GM18507 (cell line): Measurements from ENCODE around the gene VIT.
"Not testable (repeated sequence)": the region's sequence is repeated elsewhere in the genome, so short reads cannot be mapped to it uniquely, and the experiment has no call there.

Experiments used
- DNase-seq: peaks from one replicate; pipeline ENCODE4 v3.0.0; 2011; ENCODE audit warnings: low read depth; ENCODE audit not compliant: insufficient read length; ENCODE audit errors: extremely low spot score
- FAIRE-seq: peaks from 2 replicates; lab custom pipeline; 2011; peaks lifted over from hg19 to GRCh38; lab: Jason Lieb, UNC

The VIT gene

GRCh38 chr2:36675579-36676282, 20.8 kb upstream of the VIT start:
- FAIRE-seq (no peak), DNase-seq (no peak)

- no peak for DNase-seq
- no peak for FAIRE-seq
Measured at GRCh38 chr2:36676364-36676763, 20.1 kb upstream of the VIT start.

DNA sequence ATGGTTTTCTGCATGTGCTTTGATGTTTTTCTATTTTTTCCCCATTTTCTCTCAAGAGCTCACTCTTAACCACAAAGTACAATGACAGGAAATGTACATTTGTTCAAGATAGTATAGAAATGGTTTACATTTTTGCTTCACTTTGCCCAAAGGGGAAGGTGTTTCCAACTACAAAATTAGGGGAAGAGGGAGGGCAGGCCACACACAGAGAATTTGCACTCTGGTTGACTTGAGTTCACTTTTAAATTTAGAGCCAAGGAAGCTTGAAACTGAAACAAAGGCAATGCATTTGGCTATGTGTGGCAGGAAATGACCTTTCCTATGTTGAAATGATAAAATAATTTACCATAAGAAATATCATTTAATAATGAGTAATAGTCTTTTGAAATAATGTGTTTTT, 19.1 kb upstream of the VIT start:
- FAIRE-seq (no peak), DNase-seq (no peak)

DNA sequence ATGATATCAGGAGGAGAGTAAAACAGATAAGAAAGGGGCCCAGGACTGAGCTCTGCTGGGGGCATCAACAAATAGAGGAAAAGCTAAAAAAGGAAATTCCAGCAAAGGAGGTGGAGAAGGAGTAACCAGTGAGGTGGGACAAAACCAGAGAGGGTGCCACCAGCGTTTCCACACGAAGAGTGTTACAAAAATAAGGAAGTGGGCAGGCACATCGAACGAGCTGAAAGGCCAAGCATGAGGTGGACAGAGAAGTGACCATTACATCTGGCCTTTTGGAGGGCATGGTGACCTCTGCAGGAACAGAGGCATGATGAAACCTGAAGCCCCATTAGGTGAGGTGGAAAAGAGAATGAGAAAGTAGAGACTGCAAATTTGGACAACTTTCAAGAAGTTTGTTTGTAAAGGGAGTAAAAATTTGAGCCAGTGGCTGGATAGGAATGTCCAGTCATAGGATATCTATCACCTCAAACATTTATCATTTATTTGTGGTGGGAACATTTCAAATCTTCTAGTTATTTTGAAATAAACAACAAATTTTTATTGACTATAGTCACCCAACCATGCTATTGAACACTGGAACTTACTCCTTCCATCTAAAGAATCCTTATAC, 18.4 kb upstream of the VIT start:
- DNase-seq (no peak), FAIRE-seq (no peak)

DNA sequence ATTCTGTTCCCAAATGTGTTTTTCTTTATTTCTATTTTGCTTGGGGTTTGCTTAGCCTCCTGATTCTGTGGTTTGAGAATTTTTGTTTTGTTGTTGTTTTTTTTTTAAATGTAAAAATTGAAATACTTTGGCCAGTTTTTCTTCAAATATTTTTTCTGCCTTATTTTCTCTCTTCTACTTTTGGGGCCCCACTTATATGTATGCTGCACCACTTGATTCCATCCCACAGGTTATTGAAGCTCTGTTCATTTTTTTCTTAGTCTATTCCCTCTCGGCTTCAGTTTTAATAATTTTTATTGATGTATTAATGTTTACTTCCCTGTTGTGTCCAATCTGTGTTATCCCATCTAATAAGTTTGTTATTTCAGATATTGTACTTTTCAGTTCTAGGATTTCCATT, 17.7 kb upstream of the VIT start:
- DNase-seq (no peak), FAIRE-seq (no peak)

GRCh38 chr2:36680012-36680411, 16.5 kb upstream of the VIT start:
- no peak for FAIRE-seq
- no peak for DNase-seq

- no peak for FAIRE-seq
- no peak for DNase-seq
Measured at GRCh38 chr2:36682562-36682961, 13.9 kb upstream of the VIT start.

- DNase-seq: no peak
- no peak for FAIRE-seq
Measured at GRCh38 chr2:36683002-36683401, 13.5 kb upstream of the VIT start.

GRCh38 chr2:36688291-36688690, 8.2 kb upstream of the VIT start:
- not testable (repeated sequence) for FAIRE-seq

DNA sequence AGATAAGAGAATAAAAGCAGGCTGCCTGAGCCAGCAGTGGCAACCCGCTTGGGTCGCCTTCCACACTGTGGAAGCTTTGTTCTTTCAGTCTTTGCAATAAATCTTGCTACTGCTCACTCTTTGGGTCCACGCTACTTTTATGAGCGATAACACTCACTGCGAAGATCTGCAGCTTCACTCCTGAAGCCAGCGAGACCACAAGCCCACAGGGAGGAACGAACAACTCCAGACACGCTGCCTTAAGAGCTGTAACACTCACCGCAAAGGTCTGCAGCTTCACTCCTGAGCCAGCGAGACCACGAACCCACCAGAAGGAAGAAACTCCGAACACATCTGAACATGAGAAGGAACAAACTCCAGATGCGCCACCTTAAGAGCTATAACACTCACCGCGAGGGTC, 7.5 kb upstream of the VIT start:
- not testable (repeated sequence) for FAIRE-seq, DNase-seq

More at GRCh38 chr2:36688291-36688690, 8.2 kb upstream of the VIT start:
- not testable (repeated sequence) for DNase-seq

DNA sequence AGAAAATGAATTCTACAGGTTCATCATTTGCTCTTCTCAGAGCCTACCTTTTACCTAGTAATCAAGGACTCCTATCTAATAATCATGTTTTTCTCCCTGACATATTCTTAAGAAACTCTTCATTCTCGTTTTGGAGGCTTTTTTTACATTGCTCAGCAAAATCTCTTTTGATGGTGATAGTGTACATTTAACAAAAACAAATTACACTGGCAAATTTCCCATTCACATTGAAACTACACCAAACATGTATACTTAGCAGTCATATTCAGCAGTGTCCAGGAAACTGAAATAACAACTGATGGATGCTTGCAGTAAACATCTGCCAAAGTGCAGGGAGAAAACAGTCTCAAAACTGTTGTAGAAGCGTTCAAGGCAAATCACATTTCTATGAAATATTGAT, 4.4 kb upstream of the VIT start:
- FAIRE-seq: no peak

DNA sequence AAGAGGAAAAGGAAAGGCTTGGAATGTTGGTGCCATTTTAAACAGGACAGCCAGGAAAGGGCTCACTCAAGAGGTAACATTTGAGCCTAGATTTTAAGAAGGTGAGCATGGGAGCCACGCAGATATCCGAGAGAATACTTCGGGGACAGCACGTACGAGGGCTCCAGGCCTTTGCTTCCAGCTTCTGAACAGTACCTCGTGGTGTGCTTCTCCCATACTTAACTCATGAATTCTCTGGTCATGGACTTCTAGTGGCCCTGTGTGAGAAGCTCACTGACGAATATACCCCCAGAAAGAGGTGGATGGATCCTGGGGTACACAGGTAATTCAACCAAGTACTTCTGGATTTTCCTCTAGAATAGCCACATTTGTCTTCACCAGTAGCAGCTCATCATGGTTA, 2.7 kb upstream of the VIT start:
- FAIRE-seq: no peak
- no peak for DNase-seq

More for the DNA sequence above, 4.4 kb upstream of the VIT start:
- no peak for DNase-seq

- DNase-seq (no peak), FAIRE-seq (no peak)
Measured at GRCh38 chr2:36695746-36696415, 626 bp upstream of the VIT start.

DNA sequence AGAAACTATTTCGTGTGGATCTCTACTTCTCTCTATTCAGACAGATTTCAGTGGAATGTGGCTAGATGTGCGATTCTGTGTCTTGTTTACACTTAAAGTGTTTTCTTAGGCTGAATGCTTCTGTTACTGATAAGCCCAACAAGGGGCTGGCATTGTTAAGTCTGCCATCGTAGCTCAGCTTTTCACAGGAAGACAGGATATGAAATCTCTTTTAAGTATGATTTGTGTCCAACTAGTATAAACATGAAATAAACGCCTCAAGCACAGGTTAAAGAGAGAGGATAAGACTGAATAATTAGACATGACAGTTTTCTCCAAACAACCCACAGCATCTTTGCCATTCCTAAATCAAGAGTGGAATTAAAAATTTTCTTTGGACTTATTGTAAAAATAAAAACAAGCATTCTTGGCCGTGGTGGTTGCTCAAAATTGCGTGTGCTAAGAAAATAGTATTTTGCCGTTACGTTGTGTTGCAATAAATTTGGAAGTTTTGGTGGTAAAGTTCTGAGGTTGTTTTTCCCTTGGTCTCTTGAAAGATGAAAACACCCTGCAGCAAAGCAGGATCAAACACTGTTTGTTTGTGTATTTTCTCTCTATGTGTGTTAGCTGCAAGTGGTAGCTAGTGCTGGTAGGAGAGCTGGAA, 1.0 kb downstream of the VIT start:
- no peak for FAIRE-seq

DNA sequence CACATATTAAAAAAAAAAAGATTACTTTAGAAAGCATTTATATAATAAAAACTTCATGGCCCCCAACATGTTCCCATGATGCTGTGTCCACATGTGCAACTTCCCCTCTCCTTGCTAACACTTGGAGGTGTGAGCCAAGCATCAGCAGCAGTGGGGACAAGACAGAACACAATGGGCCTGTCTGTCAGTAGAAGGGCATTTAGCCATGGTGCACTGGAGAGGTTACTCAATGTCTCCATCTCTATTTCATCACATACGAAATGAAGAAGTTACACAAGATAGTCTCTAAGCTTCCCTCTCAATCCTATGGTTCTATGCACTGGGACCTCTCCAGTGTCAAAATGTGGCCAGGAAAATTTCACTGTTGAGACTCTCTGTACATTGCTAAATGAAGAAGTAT, 2.5 kb downstream of the VIT start:
- DNase-seq: no peak
- no peak for FAIRE-seq

More for the DNA sequence above, 1.0 kb downstream of the VIT start:
- no peak for DNase-seq

DNA sequence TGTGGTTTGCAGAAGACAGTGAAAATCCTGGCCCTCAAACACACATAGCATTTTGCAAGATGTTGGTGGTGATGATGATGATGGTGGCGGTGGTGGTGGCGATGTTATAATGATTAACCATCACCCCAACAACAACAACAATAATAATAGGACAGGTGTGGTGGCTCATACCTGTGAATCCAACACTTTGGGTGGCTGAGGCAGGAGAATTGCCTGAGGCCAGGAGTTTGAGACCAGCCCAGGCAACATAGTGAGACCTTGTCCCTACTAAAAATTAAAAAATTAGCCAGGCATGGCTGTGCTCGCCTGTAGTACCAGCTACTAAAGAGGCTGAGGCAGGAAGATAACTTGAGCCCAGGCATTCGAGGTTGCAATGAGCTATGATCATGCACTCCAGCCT, 3.8 kb downstream of the VIT start:
- no peak for DNase-seq
- no peak for FAIRE-seq

DNA sequence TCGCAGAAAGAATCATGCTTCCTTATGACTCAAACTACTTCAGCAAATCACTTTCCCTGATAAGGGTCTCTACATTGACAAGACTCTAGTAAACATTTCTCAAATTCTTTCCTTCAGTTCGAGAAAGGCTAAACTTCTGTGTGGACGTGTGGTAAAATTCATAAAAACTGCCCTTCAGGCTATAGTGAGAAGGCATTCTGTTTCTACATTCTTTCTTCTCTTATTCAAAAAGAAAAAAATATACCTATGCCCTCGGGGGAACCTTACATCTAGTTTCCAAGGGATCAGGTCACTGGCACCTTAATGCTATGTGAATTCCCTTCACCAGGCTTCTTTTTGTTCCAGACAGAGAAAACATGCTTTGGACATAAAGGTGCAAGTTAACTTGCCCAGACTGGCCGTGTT, 4.9 kb downstream of the VIT start:
- no peak for DNase-seq
- no peak for FAIRE-seq

DNA sequence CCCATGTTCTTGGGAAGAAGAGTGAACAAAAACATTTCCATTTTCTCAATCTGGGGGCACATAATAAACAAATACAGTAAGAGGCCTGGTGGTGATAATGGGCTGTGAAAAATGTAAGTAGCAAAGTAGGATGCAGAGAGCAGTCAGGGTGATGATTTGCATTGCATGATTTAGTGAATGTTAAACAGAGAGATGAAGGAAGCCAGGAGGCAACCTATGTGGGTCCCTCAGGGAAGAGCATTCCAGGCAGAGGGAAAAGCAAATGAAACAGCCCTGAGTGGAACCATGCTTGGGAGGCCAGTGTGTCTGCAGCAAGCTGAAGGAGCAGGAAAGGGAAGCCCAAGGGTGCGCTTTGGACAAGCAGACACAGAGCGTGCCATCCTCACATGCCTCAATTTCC, 5.4 kb downstream of the VIT start:
- DNase-seq (no peak), FAIRE-seq (no peak)

DNA sequence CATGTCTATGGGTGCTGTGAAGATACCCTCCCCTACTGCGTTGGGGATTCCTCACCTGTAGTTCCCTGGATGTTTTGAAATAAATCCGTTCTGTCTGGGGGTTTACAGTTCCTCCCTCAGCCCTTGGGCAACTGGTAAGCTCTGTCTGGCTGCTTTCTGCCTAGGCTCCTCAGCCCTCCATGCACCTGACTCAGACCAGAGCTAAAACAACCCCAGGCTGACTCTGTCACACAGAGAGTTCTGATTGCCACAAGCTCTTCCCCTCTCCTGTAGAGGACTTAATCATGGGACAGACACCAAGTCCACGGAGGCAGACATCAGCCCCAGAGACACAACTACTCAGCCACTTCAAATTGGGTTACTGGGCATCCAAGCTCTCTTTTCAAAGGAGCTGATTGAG, 6.3 kb downstream of the VIT start:
- no peak for DNase-seq
- FAIRE-seq: no peak

- no peak for FAIRE-seq
- DNase-seq: no peak
Measured at GRCh38 chr2:36704475-36705150, 8.1 kb downstream of the VIT start.
